H1 (cell line): ENCODE results near the gene INTS6. TPM values are rescaled to one million over a fixed set of nuclear protein-coding genes. Genes with fewer than 3 reads are reported as not detected.

Source experiments
- CTCF ChIA-PET: fragments of 300-600 bp; sonication (Branson Sonifier 250); formaldehyde crosslinking; loops from one replicate; lab custom pipeline; 2021; ENCODE audit not compliant: partially characterized antibody; lab: Charles Lee
- POLR2A ChIA-PET: fragments of 300-600 bp; sonication (Branson Sonifier 250); formaldehyde crosslinking; loops from one replicate; lab custom pipeline; 2021; ENCODE audit warnings: inconsistent platforms; ENCODE audit not compliant: partially characterized antibody; lab: Charles Lee
- DNase-seq, 2 experiments: peaks; one replicate each; pipeline versions ENCODE4 v3.0.0 to v3.0.0-alpha.2; 2010 to 2022; ENCODE audit warnings: low spot score in 2 of 2, low read depth in 1 of 2, mixed read lengths in 1 of 2
- FAIRE-seq: peaks from 2 replicates; lab custom pipeline; 2011; peaks lifted over from hg19 to GRCh38; lab: Jason Lieb, UNC
- H2AFZ ChIP-seq: 2 replicates; pipeline ENCODE4 v1.8.1; 2012; ENCODE audit warnings: low read length, inconsistent platforms
- H2AK5ac ChIP-seq: 2 replicates; pipeline ENCODE4 v1.6.1; 2013; ENCODE audit warnings: low read depth, low read length
- H2BK120ac ChIP-seq: replicated peaks from 2 replicates; pipeline ENCODE3; 2013; ENCODE audit warnings: low read depth, low read length, inconsistent platforms
- H2BK12ac ChIP-seq: 2 replicates; pipeline ENCODE4 v1.6.1; 2013; ENCODE audit warnings: low read depth, low read length
- H2BK15ac ChIP-seq: 2 replicates; pipeline ENCODE4 v1.6.1; 2013; ENCODE audit warnings: low read length
- H2BK20ac ChIP-seq: 2 replicates; pipeline ENCODE4 v1.6.1; 2013; ENCODE audit warnings: low read length
- H2BK5ac ChIP-seq: 2 replicates; pipeline ENCODE4 v1.6.1; 2013; ENCODE audit warnings: low read depth, low read length
- H3K14ac ChIP-seq: 2 replicates; pipeline ENCODE4 v1.6.1; 2013; ENCODE audit warnings: inconsistent platforms; ENCODE audit not compliant: insufficient read length
- H3K18ac ChIP-seq: 2 replicates; pipeline ENCODE4 v1.6.1; 2013; ENCODE audit warnings: low read length; ENCODE audit errors: extremely low read depth
- H3K23ac ChIP-seq: 2 replicates; pipeline ENCODE4 v1.6.1; 2013; ENCODE audit warnings: inconsistent platforms; ENCODE audit not compliant: insufficient read length
- H3K23me2 ChIP-seq: 2 replicates; pipeline ENCODE4 v1.6.1; 2013; ENCODE audit warnings: low read depth, low read length
- H3K27ac ChIP-seq: 2 replicates; pipeline ENCODE4 v1.6.1; 2011; ENCODE audit warnings: low read depth, low read length, inconsistent platforms
- H3K27me3 ChIP-seq, 4 experiments: replicated peaks in 1 of 4; 1 replicate in 1 of 4; 2 replicates in 3 of 4; pipeline versions ENCODE4 v1.6.1 to v1.8.1; 2011 to 2013; ENCODE audit warnings: low read length in 3 of 4, mild to moderate bottlenecking in 3 of 4, inconsistent platforms in 2 of 4, mixed read lengths in 2 of 4, moderate library complexity in 1 of 4; ENCODE audit not compliant: control insufficient read depth in 3 of 4, insufficient read depth in 3 of 4; ENCODE audit errors: extremely low read depth in 1 of 4
- H3K36me3 ChIP-seq, 4 experiments: 2 replicates each; pipeline versions ENCODE4 v1.6.1 to v1.8.1; 2011 to 2013; ENCODE audit warnings: mild to moderate bottlenecking in 4 of 4, low read length in 3 of 4, moderate library complexity in 2 of 4, control low read depth in 1 of 4, inconsistent platforms in 1 of 4; ENCODE audit not compliant: insufficient read depth in 4 of 4, control insufficient read depth in 2 of 4
- H3K4ac ChIP-seq: replicated peaks from 2 replicates; pipeline ENCODE3; 2013; ENCODE audit warnings: low read length, low read depth, mixed read lengths, inconsistent platforms; ENCODE audit not compliant: insufficient read length
- H3K4me1 ChIP-seq, 4 experiments: replicated peaks in 1 of 4; 1 replicate in 1 of 4; 2 replicates in 3 of 4; pipeline versions ENCODE4 v1.6.1 to v1.8.1; 2011 to 2013; ENCODE audit warnings: low read length in 3 of 4, inconsistent platforms in 2 of 4, mixed read lengths in 1 of 4; ENCODE audit not compliant: insufficient read depth in 4 of 4, control insufficient read depth in 3 of 4
- H3K4me2 ChIP-seq, 2 experiments: 2 replicates each; pipeline versions ENCODE4 v1.6.1 to v1.8.1; 2011 to 2013; ENCODE audit warnings: low read depth in 2 of 2, low read length in 2 of 2, control low read depth in 1 of 2, inconsistent platforms in 1 of 2, mild to moderate bottlenecking in 1 of 2; ENCODE audit not compliant: insufficient read depth in 1 of 2
- H3K4me3 ChIP-seq, 4 experiments: fragments of 200-600, 300-600 bp in 1 of 4; sonication (generic), shearing (Covaris generic), sonication (Bioruptor Twin) in 1 of 4; 2 replicates each; pipeline versions ENCODE4 v1.5.1 to v1.8.1; 2011 to 2016; ENCODE audit warnings: low read length in 4 of 4, low read depth in 3 of 4, control low read depth in 2 of 4, inconsistent platforms in 2 of 4, mild to moderate bottlenecking in 2 of 4, mixed read lengths in 1 of 4, moderate library complexity in 1 of 4; ENCODE audit not compliant: insufficient read depth in 2 of 4; ENCODE audit errors: extremely low read depth in 1 of 4
- H3K56ac ChIP-seq: replicated peaks from 2 replicates; pipeline ENCODE3; 2013; ENCODE audit warnings: low read depth, mild to moderate bottlenecking, mixed read lengths, low read length, inconsistent platforms; ENCODE audit not compliant: insufficient read length
- H3K79me1 ChIP-seq: 2 replicates; pipeline ENCODE4 v1.6.1; 2013; ENCODE audit warnings: low read depth, low read length, control low read depth
- H3K79me2 ChIP-seq, 2 experiments: 2 replicates each; pipeline versions ENCODE4 v1.6.1 to v1.8.1; 2012 to 2013; ENCODE audit warnings: low read length in 2 of 2, mild to moderate bottlenecking in 2 of 2, inconsistent platforms in 1 of 2; ENCODE audit not compliant: insufficient read depth in 2 of 2, control insufficient read depth in 1 of 2
- H3K9ac ChIP-seq, 4 experiments: replicated peaks in 1 of 4; 1 replicate in 1 of 4; 2 replicates in 3 of 4; pipeline versions ENCODE4 v1.6.1 to v1.8.1; 2011 to 2013; ENCODE audit warnings: low read depth in 3 of 4, low read length in 3 of 4, control low read depth in 2 of 4, mild to moderate bottlenecking in 2 of 4, moderate library complexity in 2 of 4, inconsistent platforms in 1 of 4; ENCODE audit errors: extremely low read depth in 1 of 4
- H3K9me3 ChIP-seq, 2 experiments: 2 replicates each; pipeline versions ENCODE4 v1.6.1 to v1.8.1; 2012 to 2013; ENCODE audit warnings: mild to moderate bottlenecking in 2 of 2, moderate library complexity in 2 of 2, control low read depth in 1 of 2, inconsistent platforms in 1 of 2, low read depth in 1 of 2, low read length in 1 of 2, mixed read lengths in 1 of 2; ENCODE audit not compliant: insufficient read depth in 2 of 2
- H4K20me1 ChIP-seq, 2 experiments: replicated peaks in 1 of 2; 2 replicates each; pipeline versions ENCODE3 to v1.8.1; 2011 to 2013; ENCODE audit warnings: inconsistent platforms in 2 of 2, low read length in 2 of 2, mild to moderate bottlenecking in 1 of 2; ENCODE audit not compliant: insufficient read depth in 2 of 2, control insufficient read depth in 1 of 2
- H4K5ac ChIP-seq: 2 replicates; pipeline ENCODE4 v1.6.1; 2013; ENCODE audit warnings: low read length, low read depth, mixed read lengths, inconsistent platforms; ENCODE audit not compliant: insufficient read length
- H4K8ac ChIP-seq: 2 replicates; pipeline ENCODE4 v1.8.0; 2013; ENCODE audit warnings: mild to moderate bottlenecking, moderate library complexity, low read length, inconsistent platforms; ENCODE audit not compliant: insufficient read depth; ENCODE audit errors: extremely low read depth
- H4K91ac ChIP-seq: replicated peaks from 2 replicates; pipeline ENCODE3; 2013; ENCODE audit warnings: low read length, mixed read lengths, inconsistent platforms; ENCODE audit not compliant: insufficient read length
- BRCA1 ChIP-seq: IDR thresholded peaks from 2 replicates; pipeline ENCODE4 v1.6.1; 2012; ENCODE audit warnings: low read depth, low read length, improper control_type of control experiment
- CHD1 ChIP-seq: IDR thresholded peaks from 2 replicates; pipeline ENCODE4 v1.6.1; 2012; ENCODE audit warnings: low read depth, low read length, improper control_type of control experiment
- CHD2 ChIP-seq: IDR thresholded peaks from 2 replicates; pipeline ENCODE4 v1.6.1; 2012; ENCODE audit warnings: low read length, improper control_type of control experiment
- E2F6 ChIP-seq: IDR thresholded peaks from 2 replicates; pipeline ENCODE4 v1.6.1; 2012; ENCODE audit warnings: inconsistent platforms
- EZH2 ChIP-seq: fragments of 200-600 bp; sonication (generic); IDR thresholded peaks from 2 replicates; pipeline ENCODE4 v1.7.1; 2012; ENCODE audit warnings: low read depth, mild to moderate bottlenecking, moderate library complexity, low read length, inconsistent platforms; ENCODE audit not compliant: severe bottlenecking
- KDM4A ChIP-seq: IDR thresholded peaks from one replicate; pipeline ENCODE4 v1.7.1; 2012; ENCODE audit warnings: low read depth, mild to moderate bottlenecking, moderate library complexity, low read length, inconsistent platforms; ENCODE audit not compliant: severe bottlenecking
- POLR2A ChIP-seq, 2 experiments: IDR thresholded peaks; 1 replicate in 1 of 2; 2 replicates in 1 of 2; pipeline ENCODE4 v1.6.1; 2011; ENCODE audit warnings: low read depth in 2 of 2, low read length in 2 of 2, mild to moderate bottlenecking in 2 of 2; ENCODE audit errors: control extremely low read depth in 1 of 2
- POU5F1 ChIP-seq: IDR thresholded peaks from 2 replicates; pipeline ENCODE4 v1.6.1; 2011; ENCODE audit warnings: low read depth, mild to moderate bottlenecking, low read length, moderate library complexity
- TAF7 ChIP-seq: optimal IDR thresholded peaks from 2 replicates; pipeline ENCODE3; 2011; ENCODE audit warnings: low read depth, mild to moderate bottlenecking, inconsistent platforms, low read length, moderate library complexity, borderline replicate concordance
- TBP ChIP-seq: IDR thresholded peaks from 2 replicates; pipeline ENCODE4 v1.6.1; 2011; ENCODE audit warnings: low read depth, low read length, improper control_type of control experiment
- polyA plus RNA-seq, 7 experiments: library from polyadenylated mRNA; depleted of rRNA in 3 of 7; stranded (reverse) in 5 of 7; unstranded in 2 of 7; fragments of >200 nt in 5 of 7; fragments of 200-250 nt in 2 of 7; gene quantifications; 1 replicate in 5 of 7; 2 replicates in 1 of 7; 4 replicates in 1 of 7; pipeline versions ENCODE4 v1.2.1 to v1.2.3, GENCODE V29; 2011 to 2013; ENCODE audit warnings: missing spikeins in 2 of 7, mixed read lengths in 2 of 7
- total RNA-seq: library from RNA; stranded (reverse); fragmentation: NEBNext Ultra II Directional; extraction: Animal tissue kit (Norgen Biotek cat#: 25700); gene quantifications from 2 replicates; pipeline ENCODE4 v1.2.1, GENCODE V29; 2021

Gene INTS6
- total and polyA plus RNA-seq, 2 of the 8 experiments (the other 6 are each of a cell fraction or from before 2014, with no cell fraction given) = 12.6 to 42.8 TPM

GRCh38 chr13:51426982-51427381 is 25.9 kb downstream of the INTS6 start:
- Histone ChIP-seq H3K36me3 (peaks cover 0 to 23% (median 9%) of the 10 kb centered on the region in 4 experiments; a peak in 4 of 8 replicates), H3K9ac (no peak overlapping the region), H3K4ac (no peak overlapping the region), H4K20me1 (no peaks in the 10 kb centered on the region), H3K79me2 (peaks cover 0 to 82% of the 10 kb centered on the region in 2 experiments; a peak in 2 of 4 replicates), H2BK15ac (no peak overlapping the region), H3K18ac (no peak overlapping the region), H2BK12ac (no peak overlapping the region), H2BK5ac (no peak overlapping the region), H3K27ac (no peak overlapping the region), H3K23me2 (no peaks in the 10 kb centered on the region), H3K4me3 (no peak overlapping the region), H4K5ac (no peak overlapping the region), H2BK120ac (no peak overlapping the region), H3K14ac (no peak overlapping the region), H2BK20ac (no peak overlapping the region), H2AK5ac (no peak overlapping the region), H3K79me1 (no peaks in the 10 kb centered on the region), H3K27me3 (no peaks in the 10 kb centered on the region), H3K4me2 (no peak overlapping the region), H4K8ac (no peak overlapping the region), H3K4me1 (peaks cover 4 to 30% (median 10%) of the 10 kb centered on the region in 4 experiments), H4K91ac (no peak overlapping the region), H2AFZ (no peak overlapping the region), H3K56ac (no peak overlapping the region), H3K9me3 (no peaks in the 10 kb centered on the region), H3K23ac (no peak overlapping the region)
- CTCF ChIA-PET = interaction anchor here (1.1 kb wide), 1 partner anchor 9 kb away, joined by 3 read pairs; no protein-coding TSS in a partner anchor
- DNase-seq (no peak), FAIRE-seq (no peak)
- TF ChIP-seq CHD1 = no peak
- no peak for TF ChIP-seq KDM4A
- no peak for TF ChIP-seq BRCA1
- TF ChIP-seq TAF7 = no peak
- TF ChIP-seq EZH2 = no peak
- TF ChIP-seq POLR2A (IDR thresholded peaks at IDR 0.05; ENCODE audit: control extremely low read depth in 1 of 2, low read depth in 2 of 2, low read length in 2 of 2) = no peak
- TF ChIP-seq TBP = no peak
- TF ChIP-seq CHD2 = no peak
- TF ChIP-seq POU5F1 = no peak
- no peak for TF ChIP-seq E2F6
- POLR2A ChIA-PET = no interaction called here
